Hematopoietic multipotent progenitor cell treated with erythropoietin and hydrocortisone succinate and interleukin-3 and kit ligand, for 4 days (in vitro differentiated cells): ENCODE results near the gene KIF13A.

Source experiments
- DNase-seq: peaks from one replicate; pipeline ENCODE4 v3.0.0-alpha.2; 2015

Gene KIF13A

DNA sequence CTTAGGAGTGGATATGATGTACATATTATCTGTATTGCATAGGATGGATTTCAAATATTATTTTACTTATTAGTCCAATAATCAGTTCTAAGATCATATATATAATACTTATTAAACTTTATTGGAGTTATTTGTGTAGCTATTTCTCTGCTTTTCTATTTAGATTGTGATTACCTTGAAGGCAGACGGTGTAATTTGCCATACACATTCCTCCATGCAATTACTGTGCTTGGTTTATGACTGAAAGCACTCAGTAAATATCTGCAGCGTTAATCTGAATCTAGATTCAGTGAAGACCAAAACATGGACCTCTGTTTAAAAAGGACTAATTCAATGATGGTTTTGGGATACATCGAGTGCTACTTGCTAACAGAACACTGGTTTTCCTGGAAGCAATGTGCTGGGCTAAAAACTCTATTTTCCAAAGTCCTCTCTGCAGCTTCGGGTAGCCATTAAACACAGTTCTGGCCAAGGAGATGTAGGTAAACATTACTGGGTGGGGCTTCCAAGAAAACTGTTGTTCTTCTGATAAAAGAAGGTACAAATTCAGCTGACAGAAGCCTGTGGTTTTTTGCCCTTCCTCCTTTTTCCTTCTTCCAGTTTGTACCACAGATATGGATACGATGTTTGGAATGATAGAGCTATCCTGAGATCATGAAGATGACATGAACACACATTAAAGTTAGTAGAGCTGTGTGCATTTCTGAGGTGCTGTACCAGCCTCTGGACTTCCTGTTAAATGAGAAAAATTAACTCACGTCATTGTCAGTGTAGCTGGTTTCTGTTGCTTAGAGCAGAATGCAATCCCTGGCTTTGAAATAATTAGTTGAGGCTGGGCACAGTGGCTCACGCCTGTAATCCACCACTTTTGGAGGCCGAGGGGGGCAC lies 144.3 kb downstream of the KIF13A start:
- peak; percentile 79 for DNase-seq

DNA sequence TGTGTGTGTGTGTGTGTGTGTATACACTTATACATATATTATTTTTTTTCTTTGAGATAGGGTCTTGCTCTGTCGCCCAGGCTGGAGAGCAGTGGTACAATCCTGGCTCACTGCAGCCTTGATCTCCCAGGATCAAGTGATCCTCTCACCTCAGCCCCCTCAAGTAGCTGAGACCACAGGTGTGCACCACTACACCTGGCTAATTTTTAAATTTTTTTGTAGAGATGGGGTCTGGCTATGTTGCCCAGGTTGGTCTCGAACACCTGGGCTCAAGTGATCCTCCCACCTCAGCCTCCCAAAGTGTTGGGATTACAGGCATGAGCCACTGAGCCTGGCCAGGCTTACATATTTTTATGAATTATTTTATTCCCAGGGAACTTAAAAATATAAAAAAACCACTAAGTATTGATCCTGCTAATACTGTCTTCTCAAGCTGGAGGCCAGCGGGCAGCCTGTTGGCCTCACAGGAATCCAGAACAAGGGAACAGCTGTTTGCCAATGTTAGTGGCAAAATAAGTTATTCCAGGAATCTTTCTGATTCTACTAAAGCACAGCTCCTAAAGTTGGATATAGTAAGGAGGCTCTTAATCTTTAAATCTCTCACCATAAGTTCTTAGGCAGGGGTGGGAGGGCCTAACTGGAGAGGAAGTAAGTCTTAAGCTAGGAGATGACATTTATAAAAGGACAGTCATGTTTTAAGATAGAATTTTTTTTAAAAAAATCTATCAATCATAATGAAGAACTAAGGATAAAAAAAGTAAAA lies 145.2 kb downstream of the KIF13A start:
- peak; percentile 86 for DNase-seq

DNA sequence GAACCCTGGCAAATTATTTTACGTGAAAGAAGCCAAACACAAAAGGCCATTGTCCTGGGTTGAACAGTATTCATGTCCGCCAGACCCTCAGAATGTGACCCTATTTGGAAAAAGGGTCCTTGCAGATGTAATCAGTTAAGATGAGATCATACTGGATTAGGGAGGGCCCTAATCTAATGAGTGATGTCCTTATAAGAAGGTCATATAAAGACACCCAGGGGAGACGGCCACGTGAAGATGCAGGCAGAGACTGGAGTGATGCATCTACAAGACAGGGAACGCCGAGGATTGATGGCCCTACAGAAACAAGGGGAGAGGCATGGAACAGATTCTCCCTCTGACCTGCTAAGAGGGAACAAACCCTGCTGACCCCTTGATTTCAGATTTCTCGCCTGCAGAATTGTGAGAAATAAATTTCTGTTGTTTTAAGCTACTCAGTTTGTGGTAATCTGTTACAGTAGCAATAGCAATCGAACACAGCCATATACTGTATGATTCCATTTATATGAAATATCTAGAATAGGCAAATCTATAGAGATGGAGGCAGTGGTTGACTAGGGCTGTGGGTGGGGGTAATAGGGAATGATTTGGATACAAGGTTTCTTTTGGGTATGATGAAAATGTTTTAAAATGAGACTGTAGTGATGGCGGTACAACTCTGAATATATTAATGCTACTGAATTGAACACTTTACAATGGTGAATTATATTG lies 147.8 kb downstream of the KIF13A start:
- no peak for DNase-seq

DNA sequence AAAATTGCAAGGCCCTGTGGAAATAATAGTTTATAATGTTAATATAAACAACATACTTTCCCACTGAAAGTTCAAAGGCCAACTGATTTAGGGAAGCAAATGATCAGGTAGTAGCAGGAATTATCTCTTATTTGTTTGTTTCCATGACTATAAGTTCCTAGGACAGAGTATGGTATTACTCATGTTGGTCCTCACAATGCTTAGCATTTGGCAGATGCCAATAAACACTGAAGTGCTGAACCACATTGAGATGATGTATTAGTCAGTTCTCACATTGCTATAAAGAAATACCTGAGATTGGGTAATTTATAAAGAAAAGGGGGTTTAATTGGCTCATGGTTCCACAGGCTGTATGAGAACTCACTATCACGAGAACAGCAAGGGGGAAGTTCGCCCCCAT lies 151.1 kb downstream of the KIF13A start:
- no peak for DNase-seq

DNA sequence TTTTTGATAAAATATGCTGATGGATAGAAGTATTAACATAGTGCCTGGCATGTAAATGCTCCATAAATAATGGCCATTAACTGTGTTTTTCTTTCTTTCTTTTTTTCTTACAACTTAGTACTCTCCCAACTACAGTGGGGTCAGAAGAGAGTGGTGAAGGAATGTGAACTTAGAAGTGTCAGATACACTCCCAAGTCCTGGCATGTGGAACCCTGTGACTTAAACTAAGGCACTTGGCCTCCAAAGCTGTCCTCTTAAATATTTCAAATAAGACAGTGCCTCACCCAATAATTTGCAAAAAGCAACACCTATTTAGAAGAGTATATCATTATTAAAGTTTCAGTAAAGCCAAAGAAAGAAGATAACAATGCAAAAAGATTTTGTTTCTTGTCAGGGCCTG lies 151.7 kb downstream of the KIF13A start:
- DNase-seq: no peak

DNA sequence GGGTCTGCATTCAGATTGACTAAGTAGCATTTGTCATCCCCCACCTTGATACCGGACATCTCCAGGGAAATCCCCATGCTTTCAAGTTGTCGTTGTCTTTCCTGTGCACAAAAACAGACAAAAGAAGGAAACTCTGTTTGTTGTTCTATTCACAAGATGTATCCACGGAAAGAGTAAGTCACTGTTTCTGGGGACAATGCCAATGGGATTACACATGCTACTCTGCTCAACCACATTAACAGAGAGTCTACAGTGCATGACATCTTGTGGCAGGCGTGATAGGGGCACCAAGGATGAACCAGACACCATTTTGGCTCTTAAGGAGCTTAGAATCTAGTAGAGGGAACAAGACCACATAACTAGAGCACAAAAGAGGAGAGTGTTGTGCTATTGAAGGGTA lies 156.3 kb downstream of the KIF13A start:
- DNase-seq: no peak

DNA sequence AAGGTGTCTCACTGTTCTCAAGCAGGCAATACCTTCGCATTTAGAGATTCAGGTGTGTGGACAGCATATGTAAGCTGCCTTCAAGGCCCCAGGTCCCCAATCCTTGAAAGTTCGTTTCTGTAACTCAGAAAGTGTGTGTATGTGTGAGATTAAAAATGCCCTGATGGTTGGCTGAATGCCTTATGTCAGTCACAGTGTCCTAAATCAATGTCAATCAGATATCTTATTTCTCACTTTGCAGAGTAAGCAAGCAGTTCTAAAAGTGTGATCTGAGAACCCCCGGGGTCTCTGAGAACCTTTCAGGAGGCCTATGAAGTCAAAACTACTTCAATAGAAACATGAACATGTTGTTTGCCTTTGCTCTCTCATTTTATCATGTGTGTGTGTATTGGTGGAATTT lies 157.5 kb downstream of the KIF13A start:
- no peak for DNase-seq

DNA sequence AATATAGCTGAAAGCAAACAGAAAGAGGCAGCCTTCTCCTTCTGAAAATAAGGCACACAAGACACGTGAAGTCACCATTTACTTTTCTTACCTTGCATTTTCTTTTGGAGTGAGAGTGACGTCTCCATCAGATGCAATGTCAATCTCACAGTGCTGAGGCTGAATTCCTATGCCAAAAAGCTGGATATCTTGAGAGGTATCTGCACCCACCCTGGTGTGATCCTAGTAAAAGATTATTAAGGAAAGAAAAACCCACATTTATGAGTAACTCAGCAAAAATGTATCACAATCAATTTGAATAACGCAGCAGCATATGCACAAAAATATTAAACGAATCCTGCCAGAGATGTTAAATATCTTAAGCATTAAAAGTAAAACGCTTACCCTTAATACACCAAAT lies 159.3 kb downstream of the KIF13A start:
- no peak for DNase-seq

DNA sequence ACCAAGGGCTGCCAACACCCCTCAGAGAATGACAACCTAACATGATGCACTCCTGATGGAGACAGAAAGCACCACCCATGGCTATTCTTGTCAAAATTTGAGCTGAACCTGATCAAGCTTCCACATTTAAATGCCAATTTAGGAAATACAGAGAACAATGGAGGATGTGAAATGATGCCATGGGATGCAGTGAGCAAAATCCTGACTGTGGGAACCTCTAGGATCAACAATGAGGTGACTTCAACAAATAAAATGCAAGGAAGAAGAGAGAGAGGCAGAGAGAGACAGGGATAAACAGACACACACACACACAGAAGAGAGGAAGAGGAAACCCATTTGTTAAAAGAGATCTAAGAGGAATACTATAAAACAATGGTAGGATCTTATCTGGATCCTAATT lies 161.1 kb downstream of the KIF13A start:
- no peak for DNase-seq

DNA sequence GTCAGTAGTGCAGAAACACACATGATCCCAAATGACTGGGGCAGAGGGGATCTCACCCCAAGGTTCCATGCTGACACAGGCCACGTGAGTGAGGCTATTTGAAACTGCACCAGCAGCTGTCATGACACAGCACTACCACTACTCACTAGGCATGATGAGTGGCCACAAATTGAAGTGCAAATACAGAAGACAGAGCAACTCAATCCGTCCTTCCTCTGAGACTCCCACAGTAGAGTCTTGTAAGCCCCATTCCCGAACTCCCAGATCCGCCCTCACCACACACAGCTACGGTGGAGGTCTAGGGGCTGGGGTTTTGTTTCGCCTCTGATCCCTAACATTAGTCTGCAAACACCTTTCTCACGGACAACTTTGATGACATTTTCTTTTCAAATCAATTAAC lies 167.4 kb downstream of the KIF13A start:
- DNase-seq: peak; percentile 73

DNA sequence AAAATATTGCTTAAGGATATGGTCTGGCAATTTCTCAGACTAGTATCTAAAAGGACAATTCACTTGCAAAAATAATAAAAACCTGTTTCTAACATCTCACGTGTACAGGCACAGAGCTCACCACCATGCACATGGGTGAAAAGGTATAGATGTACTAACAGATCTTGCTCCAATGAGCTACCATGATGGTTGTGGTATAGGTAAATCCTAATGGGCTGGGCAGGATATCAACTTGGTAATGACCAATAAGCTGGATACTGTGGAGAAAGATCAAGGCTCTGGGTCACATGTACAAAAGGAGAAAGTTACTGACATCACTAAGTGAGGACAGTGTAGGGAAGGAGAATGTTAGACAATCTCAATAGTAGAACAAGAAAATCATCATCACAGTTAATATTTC lies 169.7 kb downstream of the KIF13A start:
- DNase-seq: no peak

DNA sequence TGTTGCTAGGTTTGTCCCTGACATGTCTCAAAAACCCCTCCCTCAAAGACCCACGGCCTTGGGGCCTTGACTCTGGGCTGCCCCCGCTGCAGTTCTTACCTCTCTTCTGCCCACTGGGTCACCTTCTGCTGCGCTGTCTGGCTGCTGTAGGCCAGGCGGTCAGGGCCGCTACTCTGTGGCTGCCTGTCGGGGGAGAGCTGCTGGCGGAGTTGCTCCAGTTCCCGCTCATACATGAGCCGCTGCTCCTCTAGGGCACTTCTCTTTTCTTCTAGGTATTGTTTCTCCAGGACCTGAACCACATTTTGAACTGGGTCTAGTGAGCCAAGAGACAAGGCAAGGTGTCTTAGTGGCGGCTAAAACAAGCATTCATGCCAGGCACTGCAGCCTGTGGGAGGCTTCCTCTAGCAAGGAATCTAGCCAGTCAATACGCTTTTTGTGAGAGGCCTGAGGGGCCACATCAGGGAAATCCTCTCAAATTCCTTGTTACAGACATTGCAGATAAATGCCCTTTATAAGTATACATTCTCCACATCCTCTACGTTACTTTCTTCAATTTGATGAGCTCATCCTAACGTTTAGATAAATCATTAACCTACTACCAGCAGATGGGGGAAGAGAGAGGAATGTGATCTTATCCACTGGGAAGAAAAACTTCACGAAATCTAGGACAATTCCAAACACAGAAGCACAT lies 170.4 kb downstream of the KIF13A start:
- DNase-seq: no peak

DNA sequence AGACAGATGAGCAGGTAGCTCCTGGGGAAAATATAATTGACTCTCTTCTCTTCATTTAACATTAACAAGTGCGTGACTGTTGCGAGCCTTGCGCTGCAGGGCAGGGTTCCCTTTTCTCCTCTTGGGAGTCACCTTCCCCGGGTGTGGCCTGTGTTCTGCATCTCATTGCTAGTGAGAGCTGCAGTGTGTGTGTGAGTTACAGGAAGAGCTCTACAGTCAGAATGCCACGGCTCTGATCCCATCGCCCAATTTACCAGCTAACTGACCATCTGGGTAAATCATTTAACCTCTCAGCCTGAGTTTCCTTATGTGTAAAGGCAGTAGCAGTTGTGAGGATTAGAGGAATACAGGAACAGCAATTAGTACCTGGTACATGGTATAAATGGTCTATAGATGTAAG lies 173.9 kb downstream of the KIF13A start:
- DNase-seq: no peak

DNA sequence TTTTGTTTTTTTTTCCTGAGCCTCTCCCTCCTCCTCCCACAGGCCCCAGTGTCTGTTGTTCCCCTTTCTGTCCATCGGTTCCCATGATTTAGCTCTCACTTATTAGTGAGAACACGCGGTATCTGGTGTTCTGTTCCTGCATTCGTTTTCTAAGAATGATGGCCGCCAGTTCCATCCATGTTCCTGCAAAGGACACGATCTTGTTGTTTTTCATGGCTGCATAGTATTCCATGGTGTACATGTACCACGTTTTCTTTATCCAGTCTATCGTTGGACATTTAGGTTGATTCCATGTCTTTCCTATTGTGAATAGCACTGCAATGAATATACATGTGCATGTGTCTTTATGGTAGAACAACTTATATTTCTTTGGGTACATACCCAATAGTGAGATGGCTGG lies 175.1 kb downstream of the KIF13A start:
- DNase-seq: no peak

DNA sequence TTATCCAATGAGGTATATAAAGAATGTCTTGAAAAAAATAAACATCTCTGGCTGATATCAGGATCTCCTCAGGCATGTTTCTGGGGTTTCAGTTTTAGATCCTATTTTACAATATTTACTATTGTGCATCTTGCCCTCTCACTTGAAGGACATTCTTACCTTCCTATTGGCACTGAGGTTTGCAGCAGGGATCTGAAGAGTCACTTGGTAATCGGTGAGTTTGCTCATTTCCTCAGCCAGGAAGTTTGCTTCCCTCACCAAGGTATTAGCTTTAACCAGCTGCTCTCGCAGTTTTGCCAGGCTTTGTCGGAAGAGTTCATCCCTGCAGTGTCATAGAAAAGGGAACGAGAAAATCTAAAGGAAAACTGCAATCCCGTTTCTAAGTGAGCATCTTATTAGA lies 178.8 kb downstream of the KIF13A start:
- DNase-seq: no peak

DNA sequence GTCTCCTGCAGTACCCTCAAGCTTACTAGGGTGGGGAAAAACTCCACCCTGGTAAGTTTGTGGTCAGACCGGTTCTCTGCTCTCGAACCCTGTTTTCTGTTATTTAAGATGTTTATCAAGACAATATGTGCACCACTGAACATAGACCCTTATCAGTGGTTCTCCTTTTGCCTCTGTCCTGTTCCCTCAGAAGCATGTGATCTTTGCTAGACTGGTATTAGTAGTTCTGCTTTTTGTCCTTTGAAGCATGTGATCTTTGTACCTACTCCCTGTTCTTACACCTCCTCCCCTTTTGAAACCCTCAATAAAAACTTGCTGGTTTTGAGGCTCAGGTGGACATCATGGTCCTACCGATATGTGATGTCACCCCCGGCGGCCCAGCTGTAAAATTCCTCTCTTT lies 180.0 kb downstream of the KIF13A start:
- DNase-seq: peak; percentile 84

DNA sequence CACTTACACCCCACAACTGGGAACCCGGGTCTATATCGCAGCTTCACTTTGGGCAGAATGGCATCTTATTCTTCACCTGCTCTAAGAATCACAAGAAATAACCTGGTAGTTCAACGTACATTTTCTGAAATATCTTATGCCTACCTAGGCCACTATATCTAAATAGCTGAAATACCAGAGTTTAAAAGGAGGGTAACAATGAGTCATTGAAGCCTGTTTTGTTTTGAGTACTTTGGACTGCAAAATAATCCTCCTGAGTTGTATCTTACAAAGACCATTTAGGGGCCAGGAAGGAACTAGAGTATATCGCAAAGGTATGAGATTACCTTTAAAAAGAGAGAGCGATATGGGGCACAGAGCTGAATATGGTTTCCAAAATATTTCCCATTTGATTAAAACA lies 184.0 kb downstream of the KIF13A start:
- DNase-seq: no peak

DNA sequence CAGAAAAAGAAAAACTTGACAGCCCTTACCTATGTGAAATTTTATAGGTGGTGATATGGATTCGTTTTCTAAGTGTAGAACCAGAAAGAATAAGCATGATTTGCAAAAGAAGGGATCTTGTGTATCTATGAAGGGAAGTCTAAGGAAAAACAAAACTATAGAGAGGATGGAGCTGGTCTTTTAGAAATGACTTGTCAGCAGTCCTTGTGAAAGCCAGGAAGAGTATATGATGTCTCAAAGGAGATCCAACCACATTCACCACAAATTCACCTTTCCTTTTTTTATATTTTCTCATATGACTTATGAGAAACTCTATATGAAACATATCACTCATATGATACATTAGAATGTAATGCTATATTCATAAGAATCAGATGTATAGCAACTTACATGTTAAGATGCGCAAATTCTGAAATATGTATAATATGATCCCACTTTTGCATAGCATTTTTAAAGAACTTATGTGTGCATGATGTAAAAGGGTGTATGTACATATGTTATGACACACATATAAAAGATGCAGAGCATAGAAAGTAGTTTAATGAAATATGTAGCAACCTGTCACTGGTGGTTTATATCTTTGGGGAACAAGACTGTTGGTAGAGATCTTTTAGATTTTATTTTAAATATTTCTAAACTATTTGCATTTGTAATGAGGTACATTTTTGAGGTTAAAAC lies 188.8 kb downstream of the KIF13A start:
- DNase-seq: no peak

DNA sequence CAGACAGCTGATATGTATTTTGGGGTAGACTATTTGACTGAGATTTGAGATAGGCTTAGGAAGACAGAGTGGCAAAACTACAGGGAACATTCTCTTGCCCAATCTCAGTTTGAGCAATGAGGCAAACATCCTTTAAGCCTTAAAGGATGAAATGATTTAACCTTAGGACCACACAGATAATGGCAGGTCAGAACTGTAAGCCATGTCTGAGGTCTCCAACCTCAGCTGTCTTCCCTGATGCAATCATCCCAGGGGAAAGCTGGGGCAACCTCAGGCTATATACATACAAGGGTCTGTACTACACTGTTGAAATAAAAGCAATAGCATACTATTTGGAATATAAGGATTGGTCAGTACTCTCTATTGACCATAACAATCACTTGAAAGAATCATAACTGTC lies 196.9 kb downstream of the KIF13A start:
- DNase-seq: no peak

DNA sequence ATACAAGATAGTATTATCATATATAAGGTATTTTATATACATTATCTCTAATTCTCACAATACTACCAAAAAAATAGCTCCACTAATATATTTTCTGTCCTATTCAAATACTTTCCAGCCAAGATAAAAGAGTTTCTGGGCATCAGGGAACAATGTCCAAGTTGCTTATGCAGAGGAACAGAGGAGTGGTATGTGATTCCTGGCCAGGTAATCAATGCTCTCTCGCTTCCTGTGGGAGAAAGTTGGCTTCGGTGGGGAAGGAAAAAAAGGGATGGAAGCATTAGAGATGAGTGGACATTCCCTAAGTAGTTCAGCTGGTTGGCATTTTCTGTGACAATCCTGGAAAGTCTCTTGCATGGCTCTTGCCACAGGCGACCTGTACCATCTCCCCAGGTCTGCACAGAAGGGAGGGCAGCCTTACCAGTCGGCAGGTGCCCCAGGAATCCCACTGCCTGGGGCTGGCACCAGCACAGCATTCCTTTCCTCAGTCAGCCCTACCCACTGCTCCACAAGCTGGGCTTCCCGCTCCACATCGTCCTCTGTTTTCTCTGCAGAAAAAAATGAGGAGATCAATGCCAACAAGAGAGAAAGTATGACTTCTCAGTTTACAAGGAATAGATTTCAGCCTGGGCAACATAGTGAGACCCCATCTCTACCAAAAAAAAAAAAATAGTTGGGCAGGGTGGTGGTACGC lies 202.2 kb downstream of the KIF13A start:
- no peak for DNase-seq

DNA sequence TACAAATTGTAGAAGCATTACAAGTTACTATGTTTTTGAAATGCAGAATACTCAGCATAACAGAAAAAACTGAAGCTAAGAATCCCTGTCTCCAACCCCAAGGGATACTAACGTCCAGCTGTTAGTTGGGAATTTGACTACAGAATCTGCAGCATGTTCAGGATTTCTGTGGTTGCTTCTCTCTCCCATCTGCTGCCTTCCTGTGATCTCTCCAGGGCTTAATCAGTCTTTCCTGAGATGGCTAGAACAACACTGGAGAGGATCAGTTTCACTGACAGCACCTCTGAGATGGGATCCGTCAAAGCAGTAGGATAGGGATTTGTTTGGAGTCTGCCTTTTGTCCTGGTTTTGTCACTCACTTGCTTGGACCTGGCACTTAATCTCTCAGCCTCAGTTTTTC lies 207.4 kb downstream of the KIF13A start:
- no peak for DNase-seq

DNA sequence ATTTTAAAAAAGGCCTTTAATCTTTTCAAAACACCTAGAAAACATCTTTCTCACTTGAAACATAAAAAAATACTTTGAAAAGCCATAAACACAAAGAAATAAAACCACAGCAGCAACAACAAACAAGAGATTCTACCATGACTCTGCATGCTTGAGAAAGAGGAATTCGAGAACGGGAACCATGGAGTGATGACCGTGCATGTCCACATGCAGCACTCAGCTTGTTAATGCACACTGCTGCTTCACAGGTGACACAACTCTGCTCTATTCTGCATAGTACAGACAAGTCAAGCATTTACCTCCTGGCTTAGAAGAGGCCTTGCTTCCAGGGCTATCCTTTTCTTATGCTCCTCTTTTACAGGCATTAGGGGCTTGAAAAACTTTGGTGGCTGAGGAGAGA lies 215.8 kb downstream of the KIF13A start:
- DNase-seq: no peak
